HepG2 (cell line): ENCODE measurements around the gene NAGA. TPM values are rescaled to one million over a fixed set of nuclear protein-coding genes. Genes with fewer than 3 reads are reported as not detected.

ENCODE experiments used
- AGO2 ChIP-seq: fragments of 200-400 bp; formaldehyde crosslinking; optimal IDR thresholded peaks from 2 replicates; pipeline ENCODE3; 2017; ENCODE audit warnings: mild to moderate bottlenecking, low read depth, low read length, moderate library complexity
- ATF4 ChIP-seq, 2 experiments: fragments of 450-650 bp in 1 of 2; sonication (generic) in 1 of 2; formaldehyde crosslinking; IDR thresholded peaks; 2 replicates each; pipeline versions ENCODE4 v1.5.0 to v1.8.0; 2020 to 2022; ENCODE audit warnings: mild to moderate bottlenecking in 1 of 2, missing genetic modification reagents in 1 of 2
- GTF2F1 ChIP-seq: fragments of 150-350 bp; IDR thresholded peaks from 2 replicates; pipeline ENCODE4 v1.6.1; 2014; ENCODE audit warnings: low read length
- KLF12 ChIP-seq: sonication (generic); formaldehyde crosslinking; IDR thresholded peaks from 2 replicates; pipeline ENCODE4 v1.4.0; 2020; ENCODE audit warnings: missing genetic modification reagents, borderline replicate concordance
- LCORL ChIP-seq, 2 experiments: fragments of 450-650 bp in 1 of 2; sonication (generic) in 1 of 2; formaldehyde crosslinking in 1 of 2; IDR thresholded peaks; 2 replicates each; pipeline versions ENCODE4 v1.5.0 to v1.6.1; 2017 to 2020; ENCODE audit warnings: antibody characterized with exemption in 1 of 2, missing genetic modification reagents in 1 of 2
- MEIS1 ChIP-seq: sonication (generic); formaldehyde crosslinking; IDR thresholded peaks from 2 replicates; pipeline ENCODE4 v1.9.0; 2021; ENCODE audit warnings: mild to moderate bottlenecking, missing genetic modification reagents, moderate library complexity, borderline replicate concordance
- NFATC3 ChIP-seq: sonication (generic); formaldehyde crosslinking; IDR thresholded peaks from 2 replicates; pipeline ENCODE4 v1.5.1; 2020; ENCODE audit warnings: mild to moderate bottlenecking, missing genetic modification reagents
- POLR2A ChIP-seq, 2 experiments: IDR thresholded peaks; 2 replicates each; pipeline ENCODE4 v1.6.1; 2011; ENCODE audit warnings: low read depth in 2 of 2, low read length in 2 of 2, mild to moderate bottlenecking in 1 of 2, moderate library complexity in 1 of 2; ENCODE audit not compliant: insufficient read depth in 1 of 2
- ZMYM4 ChIP-seq: sonication (generic); formaldehyde crosslinking; IDR thresholded peaks from 2 replicates; pipeline ENCODE4 v1.8.1; 2023; ENCODE audit warnings: mild to moderate bottlenecking, missing genetic modification reagents
- ZNF235 ChIP-seq: sonication (generic); formaldehyde crosslinking; IDR thresholded peaks from 2 replicates; pipeline ENCODE4 v1.8.1; 2023; ENCODE audit warnings: mild to moderate bottlenecking, missing genetic modification reagents, borderline replicate concordance
- ZNF264 ChIP-seq: sonication (generic); formaldehyde crosslinking; IDR thresholded peaks from 2 replicates; pipeline ENCODE4 v1.4.0; 2020; ENCODE audit warnings: missing genetic modification reagents
- ZNF331 ChIP-seq: sonication (generic); formaldehyde crosslinking; IDR thresholded peaks from 2 replicates; pipeline ENCODE4 v1.4.0; 2020; ENCODE audit warnings: missing genetic modification reagents
- ZNF546 ChIP-seq: sonication (generic); formaldehyde crosslinking; conservative IDR thresholded peaks from 2 replicates; pipeline ENCODE4 v1.8.1; 2023; ENCODE audit warnings: mild to moderate bottlenecking, missing genetic modification reagents
- ZNF563 ChIP-seq: sonication (generic); formaldehyde crosslinking; IDR thresholded peaks from 2 replicates; pipeline ENCODE4 v1.8.0; 2022; ENCODE audit warnings: mild to moderate bottlenecking, moderate library complexity, missing genetic modification reagents
- ZNF816 ChIP-seq: sonication (generic); formaldehyde crosslinking; IDR thresholded peaks from 2 replicates; pipeline ENCODE4 v1.8.0; 2022; ENCODE audit warnings: missing genetic modification reagents, mild to moderate bottlenecking, borderline replicate concordance
- ZNF891 ChIP-seq: sonication (generic); formaldehyde crosslinking; IDR thresholded peaks from 2 replicates; pipeline ENCODE4 v1.5.0; 2020; ENCODE audit warnings: mild to moderate bottlenecking, missing genetic modification reagents
- ZSCAN21 ChIP-seq: sonication (generic); formaldehyde crosslinking; IDR thresholded peaks from 2 replicates; pipeline ENCODE4 v1.8.0; 2022; ENCODE audit warnings: mild to moderate bottlenecking, missing genetic modification reagents, moderate library complexity, borderline replicate concordance
- polyA plus RNA-seq, 8 experiments: library from polyadenylated mRNA; depleted of rRNA in 3 of 8; stranded (reverse) in 7 of 8; unstranded in 1 of 8; fragments of >200 nt; fragmentation: Illumina TruSeq in 4 of 8; extraction: Trizol in 4 of 8; gene quantifications; 2 replicates each; pipeline versions ENCODE4 v1.2.1 to v1.2.3, GENCODE V29; 2011 to 2016; ENCODE audit warnings: low read depth in 4 of 8, missing spikeins in 1 of 8, mixed read lengths in 1 of 8; ENCODE audit not compliant: insufficient read depth in 1 of 8
- total RNA-seq, 5 experiments: library from RNA; depleted of rRNA; stranded (reverse); fragments of >200 nt; fragmentation: Illumina TruSeq; extraction: Trizol; gene quantifications; 2 replicates each; pipeline ENCODE4 v1.2.3, GENCODE V29; 2016; ENCODE audit warnings: low read depth in 1 of 5
- TF ChIP-seq, protein P1 (sequence below): sonication (generic); formaldehyde crosslinking; IDR thresholded peaks from 2 replicates; pipeline ENCODE4 v1.4.0; 2020; ENCODE audit warnings: missing genetic modification reagents
- TF ChIP-seq, protein P2 (sequence below): sonication (generic); formaldehyde crosslinking; IDR thresholded peaks from 2 replicates; pipeline ENCODE4 v1.5.0; 2020; ENCODE audit warnings: missing genetic modification reagents, mild to moderate bottlenecking, borderline replicate concordance
- TF ChIP-seq, protein P3 (sequence below): sonication (generic); formaldehyde crosslinking; IDR thresholded peaks from 2 replicates; pipeline ENCODE4 v1.4.0; 2020; ENCODE audit warnings: missing genetic modification reagents

The NAGA gene
- total and polyA plus RNA-seq, 2 of the 13 experiments (the other 11 are each of a cell fraction or from before 2014, with no cell fraction given) = 15.1 to 23.4 TPM

DNA sequence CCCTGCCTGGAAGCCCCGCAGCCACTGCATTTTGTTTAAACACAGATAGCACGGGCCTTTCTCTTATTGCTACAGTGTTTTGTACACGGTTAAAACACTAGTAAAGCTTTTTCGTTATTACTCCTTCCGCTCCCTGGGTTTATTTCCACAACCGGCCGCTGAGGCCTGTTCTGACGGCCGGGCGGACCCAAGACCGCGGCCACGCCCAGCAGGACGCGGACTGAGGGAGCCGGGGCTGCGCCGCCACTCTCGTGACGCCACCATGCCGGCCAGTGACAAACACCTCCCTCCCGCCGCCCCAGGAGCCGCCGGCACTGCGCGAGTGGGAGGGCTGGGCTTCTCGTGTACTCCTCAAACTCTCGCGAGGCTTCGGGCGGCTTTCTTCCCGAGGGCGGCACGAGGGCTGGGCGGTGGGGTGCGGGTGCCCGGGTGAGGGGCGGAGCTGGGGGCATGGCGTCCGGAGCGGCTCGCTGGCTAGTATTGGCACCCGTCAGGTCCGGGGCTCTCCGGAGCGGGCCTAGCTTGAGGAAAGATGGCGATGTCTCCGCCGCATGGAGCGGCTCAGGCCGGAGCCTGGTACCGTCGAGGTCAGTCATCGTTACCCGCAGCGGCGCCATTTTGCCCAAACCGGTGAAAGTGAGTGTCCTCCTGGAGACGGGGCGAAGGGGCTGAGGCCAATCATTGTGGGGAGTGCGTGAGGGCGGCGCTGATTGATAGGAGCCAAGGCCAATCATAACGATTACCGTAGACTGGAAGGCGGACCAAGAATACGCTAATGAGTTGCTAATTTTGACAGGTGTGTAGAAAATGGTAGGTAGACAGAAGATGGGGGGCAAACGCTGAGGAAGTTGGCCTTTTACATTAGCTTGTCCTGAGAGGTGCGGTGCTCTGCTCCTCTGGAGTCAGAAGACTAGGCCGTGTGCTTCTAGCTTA lies 9.0 kb upstream of the NAGA start, which contains the start of gene SMDT1 (continued):
- TF ChIP-seq, protein P1, sequence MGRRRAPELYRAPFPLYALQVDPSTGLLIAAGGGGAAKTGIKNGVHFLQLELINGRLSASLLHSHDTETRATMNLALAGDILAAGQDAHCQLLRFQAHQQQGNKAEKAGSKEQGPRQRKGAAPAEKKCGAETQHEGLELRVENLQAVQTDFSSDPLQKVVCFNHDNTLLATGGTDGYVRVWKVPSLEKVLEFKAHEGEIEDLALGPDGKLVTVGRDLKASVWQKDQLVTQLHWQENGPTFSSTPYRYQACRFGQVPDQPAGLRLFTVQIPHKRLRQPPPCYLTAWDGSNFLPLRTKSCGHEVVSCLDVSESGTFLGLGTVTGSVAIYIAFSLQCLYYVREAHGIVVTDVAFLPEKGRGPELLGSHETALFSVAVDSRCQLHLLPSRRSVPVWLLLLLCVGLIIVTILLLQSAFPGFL (CRISPR knock-in tag) = no peak
- TF ChIP-seq ZNF891 (CRISPR knock-in tag) (peak; percentile 85; the same call in 1 of the 2 replicates), ZNF816 (no peak; the same call in 1 of the 2 replicates), ZNF264 (peak; percentile 56; the same call in 1 of the 2 replicates), GTF2F1 (no peak), ZNF563 (CRISPR knock-in tag) (peak; percentile 84), MEIS1 (CRISPR knock-in tag) (peak; percentile 88), POLR2A (IDR thresholded peaks at IDR 0.05; ENCODE audit: insufficient read depth in 1 of 2, low read depth in 2 of 2, low read length in 2 of 2) (peak; percentile 77 to 86), AGO2 (peak; percentile 70), ZNF546 (CRISPR knock-in tag) (peak; percentile 69; the same call in 1 of the 2 replicates), ATF4 (CRISPR knock-in tag; IDR thresholded peaks at IDR 0.05) (no peak), LCORL (IDR thresholded peaks at IDR 0.05) (no peak), LCORL (CRISPR knock-in tag; IDR thresholded peaks at IDR 0.05) (peak; percentile 59; the same call in 1 of the 2 replicates), ZSCAN21 (CRISPR knock-in tag) (peak; percentile 68; the same call in 1 of the 2 replicates), ZMYM4 (peak; percentile 65), NFATC3 (CRISPR knock-in tag) (no peak; the same call in 1 of the 2 replicates), ZNF235 (no peak), ZNF331 (peak; percentile 73), KLF12 (CRISPR knock-in tag) (peak; percentile 88)
- TF ChIP-seq, protein P2, sequence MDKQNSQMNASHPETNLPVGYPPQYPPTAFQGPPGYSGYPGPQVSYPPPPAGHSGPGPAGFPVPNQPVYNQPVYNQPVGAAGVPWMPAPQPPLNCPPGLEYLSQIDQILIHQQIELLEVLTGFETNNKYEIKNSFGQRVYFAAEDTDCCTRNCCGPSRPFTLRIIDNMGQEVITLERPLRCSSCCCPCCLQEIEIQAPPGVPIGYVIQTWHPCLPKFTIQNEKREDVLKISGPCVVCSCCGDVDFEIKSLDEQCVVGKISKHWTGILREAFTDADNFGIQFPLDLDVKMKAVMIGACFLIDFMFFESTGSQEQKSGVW (CRISPR knock-in tag) = no peak
- TF ChIP-seq, protein P3, sequence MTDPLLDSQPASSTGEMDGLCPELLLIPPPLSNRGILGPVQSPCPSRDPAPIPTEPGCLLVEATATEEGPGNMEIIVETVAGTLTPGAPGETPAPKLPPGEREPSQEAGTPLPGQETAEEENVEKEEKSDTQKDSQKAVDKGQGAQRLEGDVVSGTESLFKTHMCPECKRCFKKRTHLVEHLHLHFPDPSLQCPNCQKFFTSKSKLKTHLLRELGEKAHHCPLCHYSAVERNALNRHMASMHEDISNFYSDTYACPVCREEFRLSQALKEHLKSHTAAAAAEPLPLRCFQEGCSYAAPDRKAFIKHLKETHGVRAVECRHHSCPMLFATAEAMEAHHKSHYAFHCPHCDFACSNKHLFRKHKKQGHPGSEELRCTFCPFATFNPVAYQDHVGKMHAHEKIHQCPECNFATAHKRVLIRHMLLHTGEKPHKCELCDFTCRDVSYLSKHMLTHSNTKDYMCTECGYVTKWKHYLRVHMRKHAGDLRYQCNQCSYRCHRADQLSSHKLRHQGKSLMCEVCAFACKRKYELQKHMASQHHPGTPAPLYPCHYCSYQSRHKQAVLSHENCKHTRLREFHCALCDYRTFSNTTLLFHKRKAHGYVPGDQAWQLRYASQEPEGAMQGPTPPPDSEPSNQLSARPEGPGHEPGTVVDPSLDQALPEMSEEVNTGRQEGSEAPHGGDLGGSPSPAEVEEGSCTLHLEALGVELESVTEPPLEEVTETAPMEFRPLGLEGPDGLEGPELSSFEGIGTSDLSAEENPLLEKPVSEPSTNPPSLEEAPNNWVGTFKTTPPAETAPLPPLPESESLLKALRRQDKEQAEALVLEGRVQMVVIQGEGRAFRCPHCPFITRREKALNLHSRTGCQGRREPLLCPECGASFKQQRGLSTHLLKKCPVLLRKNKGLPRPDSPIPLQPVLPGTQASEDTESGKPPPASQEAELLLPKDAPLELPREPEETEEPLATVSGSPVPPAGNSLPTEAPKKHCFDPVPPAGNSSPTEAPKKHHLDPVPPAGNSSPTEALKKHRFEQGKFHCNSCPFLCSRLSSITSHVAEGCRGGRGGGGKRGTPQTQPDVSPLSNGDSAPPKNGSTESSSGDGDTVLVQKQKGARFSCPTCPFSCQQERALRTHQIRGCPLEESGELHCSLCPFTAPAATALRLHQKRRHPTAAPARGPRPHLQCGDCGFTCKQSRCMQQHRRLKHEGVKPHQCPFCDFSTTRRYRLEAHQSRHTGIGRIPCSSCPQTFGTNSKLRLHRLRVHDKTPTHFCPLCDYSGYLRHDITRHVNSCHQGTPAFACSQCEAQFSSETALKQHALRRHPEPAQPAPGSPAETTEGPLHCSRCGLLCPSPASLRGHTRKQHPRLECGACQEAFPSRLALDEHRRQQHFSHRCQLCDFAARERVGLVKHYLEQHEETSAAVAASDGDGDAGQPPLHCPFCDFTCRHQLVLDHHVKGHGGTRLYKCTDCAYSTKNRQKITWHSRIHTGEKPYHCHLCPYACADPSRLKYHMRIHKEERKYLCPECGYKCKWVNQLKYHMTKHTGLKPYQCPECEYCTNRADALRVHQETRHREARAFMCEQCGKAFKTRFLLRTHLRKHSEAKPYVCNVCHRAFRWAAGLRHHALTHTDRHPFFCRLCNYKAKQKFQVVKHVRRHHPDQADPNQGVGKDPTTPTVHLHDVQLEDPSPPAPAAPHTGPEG = no peak; the same call in 1 of the 2 replicates
